ENCODE results near the gene PPP1R3G. TPM values are rescaled to one million over a fixed set of nuclear protein-coding genes. Genes with fewer than 3 reads are reported as not detected.

The PPP1R3G gene
- total RNA-seq, 6 experiments from 2014 or later: 0.35 to 0.98 (median 0.52) TPM

GRCh38 chr6:5073992-5074391 lies 11.1 kb upstream of the PPP1R3G start:
- Histone ChIP-seq H3K27ac (no peak overlapping the region), H3K9me3 (no peaks in the 10 kb centered on the region), H3K4me1 (peaks cover 0 to 4% (median 0%) of the 10 kb centered on the region in 4 donors), H3K4me3 (no peak overlapping the region), H3K36me3 (no peaks in the 10 kb centered on the region), H3K27me3 (no peaks in the 10 kb centered on the region)
- 68% methylated on average over 3 of the region's 3 CpGs for WGBS (ENCODE audit: insufficient coverage, low coverage, low lambda C conversion rate, missing lambda C conversion rate)
- ATAC-seq: no peak
- TF ChIP-seq CTCF (IDR thresholded peaks at IDR 0.05) (no peak), POLR2A (IDR thresholded peaks at IDR 0.05) (no peak)
- no peak for DNase-seq
- intact Hi-C loops (cut with DNase I): no loop called here

GRCh38 chr6:5076931-5077330 lies 8.2 kb upstream of the PPP1R3G start:
- TF ChIP-seq POLR2A (IDR thresholded peaks at IDR 0.05) (no peak), CTCF (IDR thresholded peaks at IDR 0.05) (no peak)
- no peak overlapping the region for H3K4me3 ChIP-seq
- 80% methylated on average over 10 of the region's 11 CpGs for WGBS (ENCODE audit: insufficient coverage, low coverage, low lambda C conversion rate, missing lambda C conversion rate)
- DNase-seq (no peak), ATAC-seq (no peak)
- no peaks in the 10 kb centered on the region for H3K9me3 ChIP-seq
- no peaks in the 10 kb centered on the region for H3K27me3 ChIP-seq
- no peak overlapping the region for H3K27ac ChIP-seq
- no peaks in the 10 kb centered on the region for H3K4me1 ChIP-seq
- intact Hi-C loops (cut with DNase I): no loop called here
- H3K36me3 ChIP-seq: no peaks in the 10 kb centered on the region

GRCh38 chr6:5078121-5078669 lies 6.9 kb upstream of the PPP1R3G start:
- 42% methylated on average over 5 of the region's 5 CpGs for WGBS (ENCODE audit: insufficient coverage, low coverage, low lambda C conversion rate, missing lambda C conversion rate)
- Histone ChIP-seq H3K36me3 (no peaks in the 10 kb centered on the region), H3K4me3 (no peak overlapping the region), H3K27me3 (no peaks in the 10 kb centered on the region), H3K4me1 (no peaks in the 10 kb centered on the region), H3K9me3 (no peaks in the 10 kb centered on the region), H3K27ac (no peak overlapping the region)
- no peak for TF ChIP-seq POLR2A (IDR thresholded peaks at IDR 0.05)
- peak; percentile 20 to 36 (median 32) for TF ChIP-seq CTCF (IDR thresholded peaks at IDR 0.05)
- no peak for DNase-seq
- intact Hi-C loops (cut with DNase I): no loop called here
- ATAC-seq: peak; percentile 65 to 75 (median 70)

GRCh38 chr6:5079692-5080091 lies 5.4 kb upstream of the PPP1R3G start:
- Histone ChIP-seq H3K4me3 (no peak overlapping the region), H3K27ac (no peak overlapping the region), H3K4me1 (no peaks in the 10 kb centered on the region), H3K36me3 (no peaks in the 10 kb centered on the region), H3K9me3 (no peaks in the 10 kb centered on the region), H3K27me3 (no peaks in the 10 kb centered on the region)
- TF ChIP-seq CTCF (IDR thresholded peaks at IDR 0.05): no peak
- TF ChIP-seq POLR2A (IDR thresholded peaks at IDR 0.05): no peak
- WGBS (ENCODE audit: insufficient coverage, low coverage, low lambda C conversion rate, missing lambda C conversion rate): 78% methylated on average over 2 of the region's 2 CpGs
- ATAC-seq (no peak), DNase-seq (no peak)
- intact Hi-C loops (cut with DNase I): no loop called here

- no peak overlapping the region for H3K27ac ChIP-seq
- no peaks in the 10 kb centered on the region for H3K9me3 ChIP-seq
- H3K4me3 ChIP-seq: no peak overlapping the region
- H3K27me3 ChIP-seq: no peaks in the 10 kb centered on the region
- no peaks in the 10 kb centered on the region for H3K4me1 ChIP-seq
- WGBS (ENCODE audit: insufficient coverage, low coverage, low lambda C conversion rate, missing lambda C conversion rate): 33% methylated on average over 2 of the region's 3 CpGs
- ATAC-seq: no peak
- intact Hi-C loops (cut with DNase I): no loop called here
- DNase-seq: no peak
- no peaks in the 10 kb centered on the region for H3K36me3 ChIP-seq
- TF ChIP-seq POLR2A (IDR thresholded peaks at IDR 0.05) (no peak), CTCF (IDR thresholded peaks at IDR 0.05) (no peak)
Measured at GRCh38 chr6:5080574-5080973, 4.6 kb upstream of the PPP1R3G start.
